K562 (cell line): ENCODE results near the gene GPRC5B. TPM values are rescaled to one million over a fixed set of nuclear protein-coding genes. Genes with fewer than 3 reads are reported as not detected.

Experiments
- ATAC-seq: fragments of 200-7000 bp; cut with Tn5 transposase; 3 replicates; pipeline ENCODE4 v1.9.1; 2020; ENCODE audit warnings: moderate library complexity
- BruUV-seq: library from RNA; stranded (reverse); fragments of 400-500 nt; replicated peaks from 2 replicates; lab custom pipeline; 2021; lab: Mats Ljungman, UMichigan
- CTCF ChIA-PET: fragments of 300-600 bp; formaldehyde crosslinking; extraction: SDS; loops from one replicate; lab custom pipeline; 2021; ENCODE audit warnings: low intra/inter-chr PET ratio; lab: Yijun Ruan, JAX
- POLR2A ChIA-PET: fragments of 300-600, 350-650 bp; sonication (Branson Sonifier 250); formaldehyde crosslinking; extraction: SDS; loops from one replicate; lab custom pipeline; 2021; ENCODE audit warnings: antibody characterized with exemption, inconsistent platforms; lab: Yijun Ruan, JAX
- DNase-seq, 4 experiments: peaks; one replicate each; pipeline versions ENCODE4 v3.0.0 to v3.0.0-alpha.2; 2011 to 2018; ENCODE audit warnings: low spot score in 3 of 4, mixed read lengths in 3 of 4; ENCODE audit errors: extremely low read depth in 1 of 4
- FAIRE-seq: peaks from 2 replicates; lab custom pipeline; 2011; peaks lifted over from hg19 to GRCh38; lab: Jason Lieb, UNC
- H2AFZ ChIP-seq: 2 replicates; pipeline ENCODE4 v1.6.0; 2011; ENCODE audit warnings: low read depth, low read length, control low read depth, inconsistent platforms
- H3K27ac ChIP-seq: fragments of 200-600 bp; 3 replicates; pipeline ENCODE4 v1.8.0; 2011; ENCODE audit warnings: low read depth, mild to moderate bottlenecking, control low read depth, inconsistent platforms, low read length, moderate library complexity, mixed read lengths; ENCODE audit errors: extremely low read depth
- H3K27me3 ChIP-seq, 2 experiments: fragments of 300-600 bp in 1 of 2; 2 replicates in 1 of 2; 3 replicates in 1 of 2; pipeline versions ENCODE4 v1.6.0 to v1.8.0; 2011; ENCODE audit warnings: inconsistent platforms in 2 of 2, low read length in 2 of 2, mild to moderate bottlenecking in 1 of 2, mixed read lengths in 1 of 2, moderate library complexity in 1 of 2; ENCODE audit not compliant: control insufficient read depth in 2 of 2, insufficient read depth in 2 of 2
- H3K36me3 ChIP-seq: fragments of 300-600 bp; 3 replicates; pipeline ENCODE4 v1.8.0; 2011; ENCODE audit warnings: mild to moderate bottlenecking, low read length, inconsistent platforms; ENCODE audit not compliant: control insufficient read depth, insufficient read depth
- H3K4me1 ChIP-seq, 2 experiments: fragments of 200-600 bp in 1 of 2; replicated peaks in 1 of 2; 2 replicates in 1 of 2; 3 replicates in 1 of 2; pipeline versions ENCODE4 v1.5.1 to v1.8.0; 2011; ENCODE audit warnings: inconsistent platforms in 2 of 2, low read length in 2 of 2, mild to moderate bottlenecking in 1 of 2, mixed read lengths in 1 of 2, moderate library complexity in 1 of 2; ENCODE audit not compliant: control insufficient read depth in 2 of 2, insufficient read depth in 2 of 2
- H3K4me2 ChIP-seq: 2 replicates; pipeline ENCODE4 v1.6.1; 2011; ENCODE audit warnings: low read length, control low read depth, inconsistent platforms, mixed read lengths; ENCODE audit not compliant: insufficient read depth
- H3K4me3 ChIP-seq: fragments of 200-600 bp; sonication (generic), shearing (Covaris generic); 2 replicates; pipeline ENCODE4 v1.5.1; 2016; ENCODE audit warnings: control low read depth, inconsistent platforms
- H3K79me2 ChIP-seq: fragments of 200-600 bp; 3 replicates; pipeline ENCODE4 v1.8.0; 2011; ENCODE audit warnings: low read length, inconsistent platforms; ENCODE audit not compliant: control insufficient read depth, insufficient read depth
- H3K9ac ChIP-seq, 2 experiments: 2 replicates each; pipeline versions ENCODE4 v1.6.0 to v1.6.1; 2011; ENCODE audit warnings: low read depth in 2 of 2, low read length in 2 of 2, control low read depth in 1 of 2, inconsistent platforms in 1 of 2, mild to moderate bottlenecking in 1 of 2, mixed read lengths in 1 of 2; ENCODE audit not compliant: insufficient read depth in 1 of 2
- H3K9me1 ChIP-seq: one replicate; pipeline ENCODE4 v1.6.0; 2011; ENCODE audit warnings: inconsistent platforms, mild to moderate bottlenecking, low read length, moderate library complexity; ENCODE audit not compliant: control insufficient read depth, insufficient read depth
- H3K9me3 ChIP-seq: replicated peaks from 2 replicates; pipeline ENCODE4 v1.5.1; 2011; ENCODE audit warnings: low read depth, low read length, inconsistent platforms; ENCODE audit not compliant: control insufficient read depth, insufficient read depth
- H4K20me1 ChIP-seq: replicated peaks from 2 replicates; pipeline ENCODE4 v1.6.1; 2011; ENCODE audit warnings: low read length, inconsistent platforms, mixed read lengths; ENCODE audit not compliant: control insufficient read depth, insufficient read depth
- BACH1 ChIP-seq: fragments of 200-800 bp; sonication (Bioruptor generic); IDR thresholded peaks from 2 replicates; pipeline ENCODE4 v1.6.1; 2016; ENCODE audit warnings: missing genetic modification characterization, missing compliant biosample characterization
- CEBPG ChIP-seq, 3 experiments: fragments of 200-800 bp in 1 of 3; sonication (Bioruptor generic) in 1 of 3; sonication (generic) in 1 of 3; formaldehyde crosslinking in 1 of 3; IDR thresholded peaks in 2 of 3; conservative IDR thresholded peaks in 1 of 3; 2 replicates each; pipeline versions ENCODE4 v1.6.1 to v1.8.0; 2016 to 2022; ENCODE audit warnings: missing compliant biosample characterization in 2 of 3, missing genetic modification characterization in 2 of 3, mild to moderate bottlenecking in 1 of 3, missing genetic modification reagents in 1 of 3
- RBM25 ChIP-seq: fragments of 200-400 bp; formaldehyde crosslinking; IDR thresholded peaks from 2 replicates; pipeline ENCODE4 v1.6.1; 2018; ENCODE audit warnings: low read length, low read depth, moderate library complexity; ENCODE audit not compliant: severe bottlenecking
- ZNF668 ChIP-seq: fragments of 250-450 bp; sonication (Bioruptor Pico); IDR thresholded peaks from 2 replicates; pipeline ENCODE4 v1.8.0; 2022; ENCODE audit warnings: mild to moderate bottlenecking, inconsistent platforms
- ZNF785 ChIP-seq: fragments of 250-450 bp; sonication (Bioruptor Pico); IDR thresholded peaks from 2 replicates; pipeline ENCODE4 v1.4.0; 2020; ENCODE audit warnings: mild to moderate bottlenecking
- WGBS: fragments of 100-300 bp; shearing (Covaris generic); methylation state at CpG from one replicate; pipeline ENCODE4 v1.1.6; 2016; ENCODE audit warnings: low coverage, mixed read lengths; ENCODE audit not compliant: insufficient coverage; ENCODE audit errors: missing lambda C conversion rate; 5-methylcytosine and 5-hydroxymethylcytosine counted together
- in situ Hi-C: fragments of 300-500 bp; cut with MboI; formaldehyde crosslinking; loops from 4 replicates; pipeline ENCODE4 v1.15.0; 2018; ENCODE audit warnings: inconsistent platforms, mixed read lengths
- intact Hi-C: fragments of 100-400 bp; cut with micrococcal nuclease; formaldehyde crosslinking; loops from 2 replicates; pipeline ENCODE4 v1.14.2; 2022
- polyA plus RNA-seq, 8 experiments: library from polyadenylated mRNA; depleted of rRNA in 4 of 8; stranded (reverse) in 5 of 8; unstranded in 3 of 8; fragments of >200 nt; fragmentation: Nextera tagmentation in 2 of 8; fragmentation: Illumina TruSeq in 1 of 8; extraction: Ambion mirVana in 2 of 8; extraction: Trizol in 1 of 8; gene quantifications; 2 replicates each; pipeline versions ENCODE4 v1.2.1 to v1.2.3, GENCODE V29; 2011 to 2014; ENCODE audit warnings: inconsistent platforms in 1 of 8, missing spikeins in 1 of 8
- total RNA-seq, 7 experiments: library from RNA; depleted of rRNA in 6 of 7; stranded (reverse); fragments of >200 nt in 6 of 7; fragmentation: Illumina TruSeq in 2 of 7; extraction: Trizol in 2 of 7; gene quantifications; 2 replicates each; pipeline versions ENCODE4 v1.2.1 to v1.2.3, GENCODE V29; 2011 to 2021; ENCODE audit warnings: low replicate concordance in 1 of 7
- TF ChIP-seq, protein P1 (sequence below), 2 experiments: fragments of 450-650 bp; IDR thresholded peaks; 2 replicates each; pipeline ENCODE4 v1.6.1; 2018; ENCODE audit warnings: mild to moderate bottlenecking in 2 of 2, low read depth in 1 of 2; ENCODE audit not compliant: partially characterized antibody in 2 of 2

Gene GPRC5B
- total and polyA plus RNA-seq, 9 of the 15 experiments (the other 6 are each of a cell fraction or from before 2014, with no cell fraction given), result 0.65 to 5.5 (median 1.3) TPM

- Histone ChIP-seq H3K27me3 (peaks cover 2 to 11% of the 10 kb centered on the region in 2 experiments; a peak in 1 of 5 replicates), H3K4me1 (peaks cover 0 to 3% of the 10 kb centered on the region in 2 experiments; a peak in 1 of 5 replicates), H3K79me2 (no peaks in the 10 kb centered on the region), H3K9me3 (no peaks in the 10 kb centered on the region), H3K9ac (no peak overlapping the region), H3K27ac (no peak overlapping the region), H3K4me2 (no peak overlapping the region), H3K4me3 (no peak overlapping the region), H3K9me1 (no peaks in the 10 kb centered on the region), H4K20me1 (no peaks in the 10 kb centered on the region), H3K36me3 (no peaks in the 10 kb centered on the region), H2AFZ (no peak overlapping the region)
- ATAC-seq (no peak), FAIRE-seq (no peak), DNase-seq (no peak)
- no peak for TF ChIP-seq BACH1 (tag)
- TF ChIP-seq RBM25, result peak; percentile 89
- no peak for TF ChIP-seq CEBPG (CRISPR knock-in tag; IDR thresholded peaks at IDR 0.05)
- no peak for TF ChIP-seq CEBPG (tag; conservative IDR thresholded peaks at IDR 0.05 in 1 of 2, IDR thresholded peaks at IDR 0.05 in 1 of 2)
- intact Hi-C loops, result no loop called here
- 15% methylated on average over 3 of the region's 3 CpGs for WGBS
- CTCF ChIA-PET, result no interaction called here
- BruUV-seq, result no TSS peak
- in situ Hi-C loops, result loop anchor here (25.0 kb wide), 1 partner anchor 504 kb away; no protein-coding TSS in a partner anchor
- POLR2A ChIA-PET, result interaction anchor here (1.0 kb wide), 1 partner anchor 290 kb away, joined by 3 read pairs; no protein-coding TSS in a partner anchor
Measured at GRCh38 chr16:19890901-19891300, 6.3 kb upstream of the GPRC5B start.

- TF ChIP-seq, protein P1, sequence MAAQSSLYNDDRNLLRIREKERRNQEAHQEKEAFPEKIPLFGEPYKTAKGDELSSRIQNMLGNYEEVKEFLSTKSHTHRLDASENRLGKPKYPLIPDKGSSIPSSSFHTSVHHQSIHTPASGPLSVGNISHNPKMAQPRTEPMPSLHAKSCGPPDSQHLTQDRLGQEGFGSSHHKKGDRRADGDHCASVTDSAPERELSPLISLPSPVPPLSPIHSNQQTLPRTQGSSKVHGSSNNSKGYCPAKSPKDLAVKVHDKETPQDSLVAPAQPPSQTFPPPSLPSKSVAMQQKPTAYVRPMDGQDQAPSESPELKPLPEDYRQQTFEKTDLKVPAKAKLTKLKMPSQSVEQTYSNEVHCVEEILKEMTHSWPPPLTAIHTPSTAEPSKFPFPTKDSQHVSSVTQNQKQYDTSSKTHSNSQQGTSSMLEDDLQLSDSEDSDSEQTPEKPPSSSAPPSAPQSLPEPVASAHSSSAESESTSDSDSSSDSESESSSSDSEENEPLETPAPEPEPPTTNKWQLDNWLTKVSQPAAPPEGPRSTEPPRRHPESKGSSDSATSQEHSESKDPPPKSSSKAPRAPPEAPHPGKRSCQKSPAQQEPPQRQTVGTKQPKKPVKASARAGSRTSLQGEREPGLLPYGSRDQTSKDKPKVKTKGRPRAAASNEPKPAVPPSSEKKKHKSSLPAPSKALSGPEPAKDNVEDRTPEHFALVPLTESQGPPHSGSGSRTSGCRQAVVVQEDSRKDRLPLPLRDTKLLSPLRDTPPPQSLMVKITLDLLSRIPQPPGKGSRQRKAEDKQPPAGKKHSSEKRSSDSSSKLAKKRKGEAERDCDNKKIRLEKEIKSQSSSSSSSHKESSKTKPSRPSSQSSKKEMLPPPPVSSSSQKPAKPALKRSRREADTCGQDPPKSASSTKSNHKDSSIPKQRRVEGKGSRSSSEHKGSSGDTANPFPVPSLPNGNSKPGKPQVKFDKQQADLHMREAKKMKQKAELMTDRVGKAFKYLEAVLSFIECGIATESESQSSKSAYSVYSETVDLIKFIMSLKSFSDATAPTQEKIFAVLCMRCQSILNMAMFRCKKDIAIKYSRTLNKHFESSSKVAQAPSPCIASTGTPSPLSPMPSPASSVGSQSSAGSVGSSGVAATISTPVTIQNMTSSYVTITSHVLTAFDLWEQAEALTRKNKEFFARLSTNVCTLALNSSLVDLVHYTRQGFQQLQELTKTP (IDR thresholded peaks at IDR 0.05; ENCODE audit: low read depth in 1 of 2, partially characterized antibody in 2 of 2), result no peak
- TF ChIP-seq ZNF785 (no peak), ZNF668 (CRISPR knock-in tag) (no peak)
- no peak for DNase-seq
- H3K9me3 ChIP-seq, result no peaks in the 10 kb centered on the region
- in situ Hi-C loops (loop anchor here (5.0 to 25.0 kb wide), 2 partner anchors 287 to 502 kb away; no protein-coding TSS in a partner anchor), intact Hi-C loops (loop anchor here (10.0 kb wide), 1 partner anchor 504 kb away; no protein-coding TSS in a partner anchor)
- no peaks in the 10 kb centered on the region for H4K20me1 ChIP-seq
- no peak for FAIRE-seq
- no peak overlapping the region for H3K4me2 ChIP-seq
- H3K27me3 ChIP-seq, result peaks cover 2 to 4% of the 10 kb centered on the region in 2 experiments; a peak in 1 of 5 replicates
- POLR2A ChIA-PET, result interaction anchor here (0.6 kb wide), 1 partner anchor 72 kb away, joined by 3 read pairs; no protein-coding TSS in a partner anchor
- CTCF ChIA-PET, result interaction anchor here (1.0 kb wide), 1 partner anchor 287 kb away, joined by 4 read pairs; no protein-coding TSS in a partner anchor
- H3K79me2 ChIP-seq, result no peaks in the 10 kb centered on the region
- H3K9me1 ChIP-seq, result no peaks in the 10 kb centered on the region
- H3K36me3 ChIP-seq, result no peaks in the 10 kb centered on the region
- peaks cover 3 to 19% of the 10 kb centered on the region in 2 experiments; a peak in 3 of 5 replicates for H3K4me1 ChIP-seq
- no peak overlapping the region for H2AFZ ChIP-seq
- no TSS peak for BruUV-seq
- no peak overlapping the region for H3K9ac ChIP-seq
- H3K4me3 ChIP-seq, result no peak overlapping the region
- no peak for ATAC-seq
- no peak overlapping the region for H3K27ac ChIP-seq
- whole genome bisulfite sequencing, result 2% methylated on average over 3 of the region's 3 CpGs
Measured at GRCh38 chr16:19888834-19889233, 4.2 kb upstream of the GPRC5B start.
